Transverse colon (tissue), 4 donors: Measurements from ENCODE around the gene UBE2E1. TPM values are rescaled to one million over a fixed set of nuclear protein-coding genes. Genes with fewer than 3 reads are reported as not detected.
A peak's percentile ranks its signal among the peaks of the same experiment; 100 is the strongest.

Experiments
- DNase-seq: peaks from one replicate; pipeline ENCODE4 v3.0.0-alpha.2; 2019
- H3K27ac ChIP-seq, 4 donors: fragments of 200-600 bp; sonication (generic); 2 replicates each; pipeline ENCODE4 v1.5.1; 2016 to 2018; ENCODE audit warnings: inconsistent platforms in 4 of 4
- H3K27me3 ChIP-seq: fragments of 200-600 bp; sonication (generic); 2 replicates; pipeline ENCODE4 v1.5.1; 2017; ENCODE audit warnings: inconsistent platforms
- H3K36me3 ChIP-seq, 4 donors: fragments of 200-600 bp; sonication (generic); 2 replicates each; pipeline ENCODE4 v1.5.1; 2017 to 2019; ENCODE audit warnings: inconsistent platforms in 4 of 4
- H3K4me1 ChIP-seq, 4 donors: fragments of 200-600 bp; sonication (generic); 2 replicates each; pipeline ENCODE4 v1.5.1; 2017 to 2020; ENCODE audit warnings: inconsistent platforms in 4 of 4
- H3K4me3 ChIP-seq, 4 donors: fragments of 200-600 bp; sonication (generic); 1 replicate in 1 of 4; 2 replicates in 3 of 4; pipeline versions ENCODE4 v1.5.1 to v1.6.1; 2017 to 2019; ENCODE audit warnings: inconsistent platforms in 4 of 4
- H3K9me3 ChIP-seq, 2 donors: fragments of 200-600 bp; sonication (generic); 2 replicates each; pipeline ENCODE4 v1.5.1; 2017 to 2019; ENCODE audit warnings: inconsistent platforms in 2 of 2
- EP300 ChIP-seq: sonication (generic); formaldehyde crosslinking; IDR thresholded peaks from one replicate; pipeline ENCODE4 v1.6.1; 2017; ENCODE audit warnings: antibody characterized with exemption, low read depth
- POLR2A ChIP-seq: fragments of 450-650 bp; IDR thresholded peaks from one replicate; pipeline ENCODE4 v1.6.1; 2016; ENCODE audit warnings: antibody characterized with exemption, mild to moderate bottlenecking, moderate library complexity
- POLR2AphosphoS5 ChIP-seq, 3 donors: sonication (generic); formaldehyde crosslinking; IDR thresholded peaks; one replicate each; pipeline ENCODE4 v1.6.1; 2016; ENCODE audit warnings: antibody characterized with exemption in 3 of 3
- WGBS, 2 donors: methylation state at CpG; one replicate each; pipeline ENCODE4 v1.1.5; 2018; ENCODE audit warnings: low coverage in 1 of 2; 5-methylcytosine and 5-hydroxymethylcytosine counted together
- in situ Hi-C, 4 donors: fragments of 200-750 bp; cut with MboI; loops; one replicate each; pipeline versions ENCODE4 v1.15.0 to v1.15.1; 2017; ENCODE audit warnings: low sequenced_read_pairs in 3 of 4, low pct_ligation_motif_present in 1 of 4, low pct_unique_long_range_greater_than_20kb in 1 of 4
- intact Hi-C: fragments of 100-400 bp; cut with DNase I; formaldehyde crosslinking; loops from one replicate; pipeline ENCODE4 v1.15.1; 2023; ENCODE audit warnings: low total_unique reads
- total RNA-seq, 4 donors: library from RNA; depleted of rRNA; stranded (reverse); fragments of >200 nt; gene quantifications; one replicate each; pipeline ENCODE4 v1.1.0, GENCODE V29; 2016
- TF ChIP-seq, protein P1 (sequence below), 5 experiments: fragments of 200-600 bp in 3 of 5; fragments of 450-650 bp in 2 of 5; sonication (generic) in 3 of 5; IDR thresholded peaks; 1 replicate in 2 of 5; 2 replicates in 3 of 5; pipeline ENCODE4 v1.5.1; 2016 to 2017; ENCODE audit warnings: antibody characterized with exemption in 5 of 5, inconsistent platforms in 3 of 5, mild to moderate bottlenecking in 2 of 5, moderate library complexity in 1 of 5

The UBE2E1 gene
- total RNA-seq, 4 donors from 2014 or later, result 62.0 to 109 (median 76.9) TPM

DNA sequence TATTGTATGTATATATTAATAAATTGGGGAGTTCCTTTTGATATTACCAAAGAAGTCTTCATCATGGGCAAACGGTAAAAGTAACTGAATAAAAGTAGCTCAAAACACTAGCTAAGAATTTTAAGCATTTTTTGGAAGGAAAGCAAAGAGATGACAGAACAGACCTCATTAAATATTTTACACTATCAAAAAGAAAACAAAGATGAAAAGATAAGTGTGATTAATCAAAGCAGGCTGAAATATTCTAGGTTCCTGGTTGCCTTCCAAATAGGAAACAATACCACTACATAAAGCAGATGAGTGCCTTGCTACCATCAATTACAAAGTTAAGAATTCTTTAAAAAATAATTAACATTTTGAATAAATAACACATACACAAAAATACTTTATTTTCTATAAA lies 107.4 kb downstream of the UBE2E1 start:
- peaks cover 7 to 29% (median 14%) of the 10 kb centered on the region in 4 donors for H3K4me1 ChIP-seq
- TF ChIP-seq POLR2AphosphoS5 (IDR thresholded peaks at IDR 0.05) (no peak), EP300 (no peak), POLR2A (no peak)
- TF ChIP-seq, protein P1, sequence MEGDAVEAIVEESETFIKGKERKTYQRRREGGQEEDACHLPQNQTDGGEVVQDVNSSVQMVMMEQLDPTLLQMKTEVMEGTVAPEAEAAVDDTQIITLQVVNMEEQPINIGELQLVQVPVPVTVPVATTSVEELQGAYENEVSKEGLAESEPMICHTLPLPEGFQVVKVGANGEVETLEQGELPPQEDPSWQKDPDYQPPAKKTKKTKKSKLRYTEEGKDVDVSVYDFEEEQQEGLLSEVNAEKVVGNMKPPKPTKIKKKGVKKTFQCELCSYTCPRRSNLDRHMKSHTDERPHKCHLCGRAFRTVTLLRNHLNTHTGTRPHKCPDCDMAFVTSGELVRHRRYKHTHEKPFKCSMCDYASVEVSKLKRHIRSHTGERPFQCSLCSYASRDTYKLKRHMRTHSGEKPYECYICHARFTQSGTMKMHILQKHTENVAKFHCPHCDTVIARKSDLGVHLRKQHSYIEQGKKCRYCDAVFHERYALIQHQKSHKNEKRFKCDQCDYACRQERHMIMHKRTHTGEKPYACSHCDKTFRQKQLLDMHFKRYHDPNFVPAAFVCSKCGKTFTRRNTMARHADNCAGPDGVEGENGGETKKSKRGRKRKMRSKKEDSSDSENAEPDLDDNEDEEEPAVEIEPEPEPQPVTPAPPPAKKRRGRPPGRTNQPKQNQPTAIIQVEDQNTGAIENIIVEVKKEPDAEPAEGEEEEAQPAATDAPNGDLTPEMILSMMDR (IDR thresholded peaks at IDR 0.05), result no peak
- WGBS, 2 donors, result 87 to 90% methylated on average over 1 of the region's 1 CpG
- no peak for DNase-seq
- no peaks in the 10 kb centered on the region for H3K9me3 ChIP-seq
- peaks cover 0 to 4% (median 0%) of the 10 kb centered on the region in 4 donors for H3K36me3 ChIP-seq
- in situ Hi-C loops (no loop called here), intact Hi-C loops (no loop called here)
- H3K27me3 ChIP-seq, result no peaks in the 10 kb centered on the region
- H3K27ac ChIP-seq, result no peak overlapping the region
- H3K4me3 ChIP-seq, result no peak overlapping the region

DNA sequence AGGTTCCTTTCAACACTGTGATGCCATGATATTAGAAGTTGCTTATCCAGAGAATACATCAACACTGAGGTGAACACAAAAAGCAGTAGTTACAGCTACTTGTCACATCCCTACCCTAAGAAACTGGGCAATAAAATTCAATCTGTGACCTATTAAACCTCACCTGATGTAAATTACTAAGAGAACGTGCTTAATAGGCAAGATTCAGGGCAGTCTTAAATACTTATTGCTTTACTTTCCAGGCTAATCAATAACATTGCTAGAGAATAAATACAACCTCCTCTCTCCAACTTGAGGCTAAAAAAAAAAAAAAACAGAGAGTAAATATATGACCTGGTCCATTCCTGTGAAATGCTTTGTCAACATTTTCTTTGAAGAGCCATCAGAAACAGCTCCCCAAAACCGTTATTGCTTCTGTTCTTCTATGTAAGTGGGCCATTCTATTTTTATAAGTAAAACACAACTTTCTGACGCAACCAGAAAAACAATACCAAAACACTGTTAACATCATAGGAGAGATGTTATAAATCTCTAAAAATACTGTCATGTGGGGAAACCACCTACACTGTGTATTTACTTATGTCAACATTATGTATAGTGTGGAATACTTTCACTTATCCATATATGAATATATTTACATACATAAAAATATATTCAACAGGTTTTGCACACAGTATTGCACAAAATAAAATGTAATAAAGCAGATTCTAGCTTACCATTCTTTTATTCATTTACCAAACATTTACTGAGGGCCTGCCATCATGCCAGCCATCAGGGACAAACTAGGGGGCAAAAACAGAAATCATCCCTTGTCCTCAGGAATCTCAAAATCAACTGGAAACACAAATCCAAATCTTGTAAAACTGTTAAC lies 108.4 kb downstream of the UBE2E1 start:
- no peak overlapping the region for H3K4me3 ChIP-seq
- no peaks in the 10 kb centered on the region for H3K36me3 ChIP-seq
- WGBS, 2 donors, result 58 to 60% methylated on average over 3 of the region's 3 CpGs
- no peak for TF ChIP-seq POLR2A
- TF ChIP-seq EP300, result no peak
- TF ChIP-seq, protein P1 (IDR thresholded peaks at IDR 0.05), result no peak
- no peak for TF ChIP-seq POLR2AphosphoS5 (IDR thresholded peaks at IDR 0.05)
- in situ Hi-C loops (no loop called here), intact Hi-C loops (no loop called here)
- H3K4me1 ChIP-seq, result peaks cover 7 to 38% (median 23%) of the 10 kb centered on the region in 4 donors
- H3K27me3 ChIP-seq, result no peaks in the 10 kb centered on the region
- no peak overlapping the region for H3K27ac ChIP-seq
- no peak for DNase-seq
- no peaks in the 10 kb centered on the region for H3K9me3 ChIP-seq

DNA sequence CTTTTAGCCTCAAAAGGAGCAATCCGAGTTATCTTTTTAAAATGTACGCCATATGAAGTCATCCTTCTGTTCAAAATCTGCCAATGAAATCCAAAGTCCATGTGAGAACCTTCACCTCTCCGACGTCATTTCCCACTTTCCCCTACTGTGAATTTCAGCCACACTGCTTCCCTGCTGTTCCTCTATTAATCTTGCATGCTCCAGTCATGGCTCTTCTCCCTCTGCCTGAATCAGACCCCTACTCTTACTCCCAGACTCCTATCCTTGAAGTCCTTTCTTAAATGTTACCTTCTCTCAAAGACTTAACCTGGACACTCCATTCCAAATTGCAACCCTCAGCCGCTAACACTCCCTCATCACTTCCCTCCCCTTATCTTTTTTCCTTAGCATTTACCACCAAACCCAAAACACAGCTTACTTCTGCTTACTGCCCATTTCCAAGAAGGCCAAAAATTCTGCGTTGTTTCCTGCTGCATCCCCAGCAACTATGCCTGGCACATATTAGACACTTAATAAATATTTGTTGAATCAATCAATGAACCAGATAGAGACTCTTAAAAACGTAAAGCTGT lies 109.9 kb downstream of the UBE2E1 start:
- peaks cover 0 to 13% (median 0%) of the 10 kb centered on the region in 4 donors for H3K36me3 ChIP-seq
- H3K4me3 ChIP-seq, result peak overlapping the region in 3 of 4 donors; percentile 70 to 97 (median 73)
- H3K9me3 ChIP-seq, result no peaks in the 10 kb centered on the region
- in situ Hi-C loops (no loop called here), intact Hi-C loops (no loop called here)
- TF ChIP-seq, protein P1 (IDR thresholded peaks at IDR 0.05), result no peak
- 56 to 70% methylated on average over 6 to 7 of the region's 7 CpGs for WGBS, 2 donors
- DNase-seq, result no peak
- H3K4me1 ChIP-seq, result peaks cover 12 to 49% (median 25%) of the 10 kb centered on the region in 4 donors
- H3K27me3 ChIP-seq, result no peaks in the 10 kb centered on the region
- peak overlapping the region in 2 of 4 donors; percentile 93 to 97 for H3K27ac ChIP-seq

DNA sequence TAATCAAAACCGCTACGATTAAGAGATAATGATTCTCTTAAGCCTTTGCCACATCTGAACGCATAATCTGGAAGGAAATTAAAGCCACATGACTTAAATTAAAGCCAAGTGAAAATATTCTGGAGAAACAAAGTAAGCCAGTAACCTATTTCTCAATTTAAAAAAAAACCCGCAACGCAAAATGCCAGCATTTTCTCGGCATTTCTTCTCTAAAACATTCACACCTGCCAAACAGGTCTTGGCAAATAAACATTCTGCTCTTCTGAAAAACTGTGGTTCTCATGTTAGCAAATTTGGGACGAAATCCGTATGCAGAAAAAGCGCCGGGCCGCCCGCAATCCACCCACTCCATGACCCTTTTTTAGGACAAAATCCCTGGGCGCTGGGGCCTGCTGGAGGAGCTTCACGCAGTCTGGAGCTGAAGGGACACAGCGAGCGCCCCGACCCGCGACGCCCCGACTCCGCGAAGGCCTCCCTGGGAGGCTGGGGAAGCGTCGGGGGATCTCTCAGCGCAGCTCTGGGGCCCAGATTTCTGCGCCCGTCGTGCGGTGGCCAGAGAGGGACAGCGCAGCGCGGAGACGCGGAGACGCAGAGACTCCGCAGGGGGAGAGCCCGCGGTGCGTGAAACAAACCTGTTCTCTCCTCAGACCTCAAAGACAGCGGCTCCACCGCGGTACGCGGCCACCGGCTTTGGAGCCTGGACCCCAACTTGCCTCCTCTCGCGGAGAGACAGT lies 110.6 kb downstream of the UBE2E1 start:
- in situ Hi-C loops, result no loop called here
- WGBS, 2 donors, result 4 to 23% methylated on average over 6 to 22 of the region's 48 CpGs
- no peaks in the 10 kb centered on the region for H3K27me3 ChIP-seq
- no peak for DNase-seq
- peaks cover 0 to 15% (median 0%) of the 10 kb centered on the region in 4 donors for H3K36me3 ChIP-seq
- intact Hi-C loops, result no loop called here
- H3K27ac ChIP-seq, result peak overlapping the region; percentile 93 to 97 (median 94)
- H3K4me1 ChIP-seq, result peaks cover 12 to 55% (median 25%) of the 10 kb centered on the region in 4 donors
- H3K9me3 ChIP-seq, result no peaks in the 10 kb centered on the region
- H3K4me3 ChIP-seq, result peak overlapping the region; percentile 70 to 97 (median 72)
- TF ChIP-seq, protein P1 (IDR thresholded peaks at IDR 0.05), result no peak
- no peak for TF ChIP-seq POLR2A
- TF ChIP-seq POLR2AphosphoS5 (IDR thresholded peaks at IDR 0.05), result no peak
- no peak for TF ChIP-seq EP300
